ENCODE measurements around the gene GLUD1.
"Not testable (repeated sequence)": the region's sequence is repeated elsewhere in the genome, so short reads cannot be mapped to it uniquely, and the experiment has no call there.

DNA sequence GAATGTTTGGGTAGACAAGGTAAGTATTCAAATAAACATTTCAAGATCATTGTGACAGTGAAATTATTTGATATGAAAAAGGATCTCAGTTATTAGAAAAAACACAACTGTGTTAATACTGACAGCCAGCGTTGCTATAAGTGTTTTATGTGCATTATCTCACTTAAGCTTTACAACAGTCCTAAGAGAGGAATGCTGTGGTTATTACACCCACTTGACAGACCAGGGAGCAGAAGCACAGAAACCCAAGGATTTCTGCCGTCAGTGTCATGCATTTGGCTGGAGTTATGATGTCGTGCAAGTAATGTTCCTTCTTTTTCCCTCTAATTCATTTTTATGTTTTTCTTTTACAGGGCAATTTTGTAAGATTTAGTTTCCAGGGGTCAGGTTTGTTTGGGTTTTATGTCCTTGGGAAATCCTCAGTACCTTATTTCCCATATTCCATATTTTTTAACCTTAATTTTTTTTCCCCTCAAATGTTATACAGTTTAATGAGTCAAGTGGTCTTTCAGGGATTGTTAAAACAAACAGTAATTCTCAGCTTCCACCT, 33.0 kb upstream of the GLUD1 start:
- not testable (repeated sequence) for TF ChIP-seq ARNTL (CRISPR knock-in tag; IDR thresholded peaks at IDR 0.05; ENCODE audit: borderline replicate concordance, low read depth); SNAI2 (CRISPR knock-in tag; IDR thresholded peaks at IDR 0.05); RARB (CRISPR knock-in tag; IDR thresholded peaks at IDR 0.05); PATZ1 (CRISPR knock-in tag; IDR thresholded peaks at IDR 0.05; ENCODE audit: borderline replicate concordance); CREB5 (CRISPR knock-in tag; IDR thresholded peaks at IDR 0.05; ENCODE audit: low read depth); PPARA (CRISPR knock-in tag; IDR thresholded peaks at IDR 0.05; ENCODE audit: borderline replicate concordance); ZC3H10 (CRISPR knock-in tag; IDR thresholded peaks at IDR 0.05); OSR1 (CRISPR knock-in tag; IDR thresholded peaks at IDR 0.05); TCF4 (CRISPR knock-in tag; IDR thresholded peaks at IDR 0.05; ENCODE audit: borderline replicate concordance); BACH2 (CRISPR knock-in tag; IDR thresholded peaks at IDR 0.05; ENCODE audit: borderline replicate concordance); POU6F1 (CRISPR knock-in tag; IDR thresholded peaks at IDR 0.05; ENCODE audit: borderline replicate concordance, low read depth); CSDC2 (CRISPR knock-in tag; IDR thresholded peaks at IDR 0.05); ESRRG (CRISPR knock-in tag; IDR thresholded peaks at IDR 0.05)
- TF ChIP-seq, protein P1, sequence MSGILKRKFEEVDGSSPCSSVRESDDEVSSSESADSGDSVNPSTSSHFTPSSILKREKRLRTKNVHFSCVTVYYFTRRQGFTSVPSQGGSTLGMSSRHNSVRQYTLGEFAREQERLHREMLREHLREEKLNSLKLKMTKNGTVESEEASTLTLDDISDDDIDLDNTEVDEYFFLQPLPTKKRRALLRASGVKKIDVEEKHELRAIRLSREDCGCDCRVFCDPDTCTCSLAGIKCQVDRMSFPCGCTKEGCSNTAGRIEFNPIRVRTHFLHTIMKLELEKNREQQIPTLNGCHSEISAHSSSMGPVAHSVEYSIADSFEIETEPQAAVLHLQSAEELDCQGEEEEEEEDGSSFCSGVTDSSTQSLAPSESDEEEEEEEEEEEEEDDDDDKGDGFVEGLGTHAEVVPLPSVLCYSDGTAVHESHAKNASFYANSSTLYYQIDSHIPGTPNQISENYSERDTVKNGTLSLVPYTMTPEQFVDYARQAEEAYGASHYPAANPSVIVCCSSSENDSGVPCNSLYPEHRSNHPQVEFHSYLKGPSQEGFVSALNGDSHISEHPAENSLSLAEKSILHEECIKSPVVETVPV (CRISPR knock-in tag; IDR thresholded peaks at IDR 0.05), result not testable (repeated sequence)

Measured in SK-N-SH treated with all-trans-retinoic acid at 6 μM for 48 hours (cell line).